Activated T-cell treated with anti-CD3 and anti-CD28 coated beads, Interleukin-2, amount 50 U/mL, for 1 hour (primary cell): Measurements from ENCODE around the gene CFAP69.
"Not testable (repeated sequence)": the region's sequence is repeated elsewhere in the genome, so short reads cannot be mapped to it uniquely, and the experiment has no call there.

Source experiments
- DNase-seq: peaks from one replicate; pipeline ENCODE4 v3.0.0-alpha.2; 2020

CFAP69 gene

DNA sequence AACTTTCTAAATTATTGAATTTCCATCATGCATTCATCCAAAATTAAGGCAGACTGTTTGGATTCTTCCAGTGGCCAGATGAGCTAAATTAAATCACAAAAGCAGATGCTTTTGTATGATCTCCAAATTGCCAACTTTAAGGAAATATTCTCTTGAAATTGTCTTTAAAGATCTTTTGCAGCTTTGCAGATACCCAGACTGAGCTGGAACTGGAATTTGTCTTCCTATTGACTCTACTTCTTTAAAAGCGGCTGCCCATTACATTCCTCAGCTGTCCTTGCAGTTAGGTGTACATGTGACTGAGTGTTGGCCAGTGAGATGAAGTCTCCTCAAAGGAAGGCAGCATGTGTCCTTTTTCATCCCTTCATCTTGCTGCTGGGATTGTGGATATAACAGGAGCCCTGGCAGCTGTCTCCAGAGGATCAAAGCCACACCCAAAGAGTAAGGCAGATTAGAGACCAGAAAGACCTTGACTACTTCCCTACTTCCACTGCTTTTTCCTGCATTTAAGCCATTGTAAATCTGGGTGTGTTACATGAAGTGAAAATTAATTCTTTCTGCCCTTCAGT, 8.2 kb upstream of the CFAP69 start:
- no peak for DNase-seq

DNA sequence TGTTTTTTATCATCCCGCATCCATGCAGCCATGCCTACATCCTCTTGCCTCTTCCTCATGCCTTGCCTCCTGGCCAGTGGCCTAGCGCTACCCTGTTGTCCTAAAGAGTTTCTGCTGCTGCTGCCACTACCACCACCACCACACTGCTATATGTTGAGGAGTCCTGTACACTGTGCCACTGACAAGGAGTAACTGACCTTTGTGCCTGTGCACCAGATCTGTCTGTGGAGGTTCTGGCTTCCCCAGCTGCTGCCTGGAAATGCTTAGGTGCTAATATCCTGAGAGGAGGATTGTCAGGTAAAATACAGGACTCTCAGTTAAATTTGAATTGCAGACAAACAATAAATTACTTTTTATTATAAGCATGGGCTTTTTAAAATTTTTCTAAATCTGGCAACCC, 7.0 kb upstream of the CFAP69 start:
- DNase-seq: no peak

DNA sequence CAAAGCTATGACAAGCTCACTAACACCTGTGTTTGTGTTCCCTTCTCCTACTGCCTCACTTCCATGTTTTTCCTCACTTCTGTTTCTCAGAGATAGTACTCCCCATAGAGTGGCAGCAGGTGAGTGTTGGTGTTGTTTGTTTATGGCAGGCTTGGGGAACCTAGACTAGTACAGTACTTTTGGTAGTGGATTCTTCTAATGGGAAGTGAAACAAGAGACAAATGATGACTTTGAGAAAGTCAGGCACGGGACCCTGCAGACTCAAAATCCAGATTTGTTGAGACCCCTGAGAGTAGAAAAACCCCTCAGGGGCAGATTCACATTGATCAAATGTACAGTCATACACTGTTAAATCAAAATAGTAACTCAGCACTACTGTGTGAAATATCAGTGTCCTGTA, 6.4 kb upstream of the CFAP69 start:
- no peak for DNase-seq

DNA sequence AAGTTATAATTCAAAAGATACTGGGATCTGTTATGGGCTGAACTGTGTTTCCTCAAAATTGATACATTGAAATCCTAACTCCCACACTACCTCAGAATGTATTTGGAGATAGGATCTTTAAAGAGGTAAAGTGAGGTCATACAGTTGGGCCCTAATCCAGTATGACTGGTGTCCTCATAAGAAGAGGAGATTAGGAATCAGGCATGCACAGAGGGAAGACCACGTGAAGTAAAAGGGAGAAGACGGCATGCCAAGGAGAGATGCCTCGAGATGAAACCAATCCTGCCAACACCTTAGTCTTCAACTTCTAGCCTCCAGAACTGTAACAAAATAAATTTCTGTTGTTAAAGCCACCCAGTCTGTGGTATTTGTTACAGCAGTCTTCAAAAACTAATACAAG, 5.9 kb upstream of the CFAP69 start:
- DNase-seq: no peak

DNA sequence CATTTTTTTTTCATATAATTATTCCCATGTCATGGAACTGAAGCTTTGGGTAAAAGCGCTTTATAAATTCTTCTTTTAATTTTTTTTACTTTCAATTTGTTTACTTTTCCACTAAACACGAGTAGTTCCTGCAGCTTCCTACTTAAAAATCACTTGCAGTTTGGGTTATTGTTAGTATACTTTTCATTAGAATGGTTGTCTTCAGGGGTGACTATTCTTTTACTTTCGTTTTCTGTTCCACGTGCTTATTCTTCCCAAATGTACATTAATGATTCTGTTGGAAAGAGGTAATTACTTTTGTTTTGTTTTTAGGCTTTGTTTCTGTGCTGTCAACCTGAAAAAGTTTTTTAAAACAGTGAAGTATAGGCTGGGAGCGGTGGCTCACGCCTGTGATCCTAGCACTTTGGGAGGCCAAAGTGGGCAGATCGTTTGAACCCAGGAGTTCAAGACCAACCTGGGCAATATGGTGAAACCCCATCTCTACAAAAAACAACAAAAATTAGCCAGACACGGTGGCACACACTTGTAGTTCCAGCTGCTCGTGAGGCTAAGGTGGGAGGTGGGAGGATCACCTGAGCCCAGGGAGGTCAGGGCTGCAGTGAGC, 5.2 kb upstream of the CFAP69 start:
- no peak for DNase-seq

DNA sequence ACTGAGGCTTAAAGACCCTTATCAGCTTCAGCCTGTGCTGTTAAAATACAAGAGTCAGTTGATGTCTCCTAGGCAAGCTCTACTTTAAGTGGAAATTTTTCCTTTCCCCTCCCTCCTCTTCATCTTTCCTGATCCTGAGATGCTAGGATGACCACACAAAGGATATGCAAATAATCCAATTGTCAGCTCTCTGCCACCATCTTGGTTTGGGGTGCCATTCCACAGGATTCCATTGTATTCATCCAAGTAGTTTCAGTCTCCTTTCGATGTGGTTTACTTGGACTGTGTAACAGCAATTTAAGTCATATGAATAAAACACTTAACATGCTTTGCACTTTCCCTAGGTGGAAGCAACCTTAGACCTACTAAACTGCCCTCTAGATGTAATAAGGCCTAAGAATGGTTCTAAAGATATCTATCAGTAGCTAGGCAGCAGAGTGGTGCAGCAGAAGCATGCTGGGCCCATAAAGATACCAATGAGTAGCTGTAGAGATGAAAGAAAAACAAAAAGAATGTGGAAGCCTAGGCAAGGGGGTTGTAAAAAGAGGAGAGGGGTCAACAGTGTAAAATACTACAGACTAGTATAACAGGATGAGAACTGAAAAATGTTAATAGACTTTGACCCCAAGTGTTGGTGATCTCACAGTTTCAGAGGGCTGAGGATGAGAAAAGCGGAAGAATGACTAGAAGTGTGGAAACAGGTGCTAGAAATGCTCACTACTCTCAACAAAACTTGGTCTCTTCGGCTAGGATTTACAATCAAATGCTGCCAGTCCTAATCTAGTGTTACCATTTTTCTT, 2.4 kb upstream of the CFAP69 start:
- DNase-seq: no peak

DNA sequence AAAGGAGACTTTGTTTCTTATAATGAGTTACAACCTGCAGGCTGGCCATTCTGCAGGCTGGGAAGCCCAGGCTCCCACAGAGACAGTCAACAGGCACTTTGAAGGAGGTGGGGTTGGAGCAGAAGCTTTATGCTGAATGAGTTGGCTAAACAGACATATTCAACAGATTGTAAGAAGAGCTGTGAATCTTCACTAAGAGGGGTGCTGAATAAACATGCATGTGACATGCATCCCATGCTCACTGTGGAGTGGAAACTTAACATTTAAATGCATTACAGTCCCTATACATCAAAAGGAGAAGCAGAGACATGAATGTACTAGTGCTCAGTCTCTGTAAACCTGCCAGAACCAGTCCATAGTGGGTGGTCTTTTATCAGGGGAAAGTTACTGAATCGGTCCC, 1.4 kb upstream of the CFAP69 start:
- no peak for DNase-seq

DNA sequence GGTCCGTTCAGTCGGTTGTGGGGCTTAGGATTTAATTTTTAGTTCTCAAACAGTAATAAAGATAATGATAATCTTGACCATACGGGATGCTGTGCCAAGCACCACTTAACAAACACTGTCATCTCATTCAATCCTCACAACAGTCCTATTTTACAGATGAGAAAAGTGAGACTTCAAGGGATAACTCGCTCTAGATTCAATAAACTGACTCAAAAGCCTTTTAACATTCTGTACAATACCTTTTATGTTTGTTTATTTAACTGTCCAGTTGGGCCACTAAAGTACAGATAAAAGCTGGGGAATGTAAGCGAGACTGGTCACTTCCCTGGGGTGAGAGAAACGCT, 437 bp upstream of the CFAP69 start:
- no peak for DNase-seq

DNA sequence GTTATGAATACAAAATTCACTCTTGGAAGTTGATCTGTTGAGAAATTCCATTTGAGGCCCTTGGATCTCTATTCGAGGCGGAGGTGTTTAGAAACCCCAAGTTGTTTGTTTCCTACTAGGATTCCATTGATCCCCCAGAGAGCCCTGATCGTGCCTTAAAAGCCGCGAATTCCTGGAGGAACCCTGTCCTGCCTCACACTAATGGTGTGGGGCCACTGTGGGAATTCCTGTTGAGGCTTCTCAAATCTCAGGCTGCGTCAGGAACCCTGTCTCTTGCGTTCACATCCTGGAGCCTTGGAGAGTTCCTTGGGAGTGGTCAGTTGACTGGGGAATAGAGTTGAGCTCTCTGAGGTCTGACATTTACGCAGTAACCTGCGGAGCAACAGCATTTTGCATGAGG, 1.2 kb downstream of the CFAP69 start:
- DNase-seq: no peak

DNA sequence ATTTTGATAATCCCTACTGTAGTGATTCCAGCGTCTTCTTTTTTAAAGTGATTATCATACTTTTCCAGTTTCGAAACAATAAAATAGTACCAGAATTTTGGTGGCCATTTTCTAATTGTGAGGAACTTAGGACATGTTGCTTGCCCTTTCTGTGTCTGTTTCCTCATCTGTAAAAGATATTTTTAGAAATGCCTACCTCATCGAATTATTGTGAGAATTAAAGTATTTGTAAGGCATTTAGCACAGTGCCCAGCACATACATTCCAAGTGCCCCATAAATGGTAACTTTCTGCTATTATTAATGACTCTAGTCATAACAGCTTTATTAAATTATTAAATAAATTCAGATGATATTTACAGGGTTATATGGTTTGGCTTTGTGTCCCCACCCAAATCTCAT, 3.7 kb downstream of the CFAP69 start:
- DNase-seq: no peak

DNA sequence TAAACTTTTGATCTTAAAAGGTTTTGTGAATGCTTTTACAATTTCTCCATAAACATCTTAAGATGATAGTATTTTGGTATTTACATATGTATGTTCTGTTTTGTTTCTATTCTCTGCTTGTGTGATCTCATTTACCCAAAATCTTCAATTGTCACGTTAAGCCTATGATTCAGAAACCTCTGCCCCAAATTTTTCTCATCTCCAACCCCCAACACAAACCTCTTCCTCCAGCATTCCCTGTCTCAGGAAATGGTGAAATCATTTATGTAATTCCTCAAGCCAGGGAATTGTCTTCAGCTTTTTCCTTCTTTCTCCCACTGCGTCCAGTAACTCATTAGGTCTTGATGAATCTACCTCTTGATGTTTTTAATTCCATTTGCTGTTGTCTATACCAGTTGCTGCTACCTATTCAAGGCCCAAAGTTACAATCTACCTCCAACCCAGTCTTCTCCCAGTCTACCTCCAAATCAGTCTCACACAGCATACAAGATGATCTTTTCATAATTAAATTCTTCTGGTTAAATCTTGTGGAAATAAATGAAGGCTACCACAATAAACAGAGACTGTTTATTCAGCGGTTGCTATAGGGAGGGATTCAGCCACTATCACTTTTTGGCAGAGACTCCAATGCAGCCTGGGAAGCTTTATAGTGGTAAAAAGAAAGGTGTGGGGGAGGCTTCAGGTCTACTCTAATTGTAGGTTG, 5.8 kb downstream of the CFAP69 start:
- no peak for DNase-seq

DNA sequence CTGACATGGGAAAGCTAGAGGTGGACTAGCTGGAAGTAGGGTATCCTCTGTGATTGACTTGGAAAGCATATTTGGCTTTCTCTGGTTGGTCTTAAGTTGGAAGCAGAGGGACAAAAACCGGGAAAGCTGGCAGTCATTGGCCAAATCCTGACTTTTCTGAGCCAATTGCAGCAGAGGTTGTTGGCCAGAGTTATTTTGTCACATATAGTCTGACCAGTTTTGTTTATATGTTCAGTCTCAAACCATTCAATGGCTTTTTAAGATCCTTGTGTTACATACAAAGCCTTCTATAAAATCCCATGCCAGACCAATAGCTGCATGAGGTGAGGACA, 6.3 kb downstream of the CFAP69 start:
- no peak for DNase-seq

DNA sequence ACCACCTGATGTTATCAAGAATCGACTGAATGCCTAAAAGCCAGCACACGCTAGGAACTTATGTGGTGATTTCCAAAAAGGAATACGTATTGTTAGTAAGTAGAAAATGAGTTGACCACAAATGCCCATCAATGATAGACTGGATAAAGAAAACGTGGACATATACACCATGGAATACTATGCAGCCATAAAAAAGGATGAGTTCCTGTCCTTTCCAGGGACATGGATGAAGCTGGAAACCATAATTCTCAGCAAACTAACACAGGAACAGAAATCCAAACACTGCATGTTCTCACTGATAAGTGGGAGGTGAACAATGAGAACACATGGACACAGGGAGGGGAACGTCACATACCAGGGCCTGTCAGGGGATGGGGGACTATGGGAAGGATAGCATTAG, 11.0 kb downstream of the CFAP69 start:
- not testable (repeated sequence) for DNase-seq

DNA sequence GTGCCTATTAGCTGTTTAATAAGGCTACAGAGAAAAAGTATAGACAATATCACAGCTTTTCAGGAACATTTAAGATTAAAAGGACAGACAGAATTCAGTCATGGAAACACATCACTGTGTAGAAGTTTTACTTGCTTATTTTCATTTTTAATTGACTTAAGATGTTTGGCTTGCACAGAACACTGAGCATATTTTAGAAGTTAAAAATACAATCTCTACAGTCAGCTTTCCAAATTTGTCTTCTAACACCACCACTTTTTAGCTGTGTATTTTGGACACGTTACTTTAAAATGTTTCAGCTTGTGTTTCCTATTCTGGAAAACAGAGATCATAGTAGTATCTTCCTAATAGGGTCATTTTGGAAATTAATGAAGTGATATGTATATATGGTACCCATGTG, 11.8 kb downstream of the CFAP69 start:
- DNase-seq: no peak

DNA sequence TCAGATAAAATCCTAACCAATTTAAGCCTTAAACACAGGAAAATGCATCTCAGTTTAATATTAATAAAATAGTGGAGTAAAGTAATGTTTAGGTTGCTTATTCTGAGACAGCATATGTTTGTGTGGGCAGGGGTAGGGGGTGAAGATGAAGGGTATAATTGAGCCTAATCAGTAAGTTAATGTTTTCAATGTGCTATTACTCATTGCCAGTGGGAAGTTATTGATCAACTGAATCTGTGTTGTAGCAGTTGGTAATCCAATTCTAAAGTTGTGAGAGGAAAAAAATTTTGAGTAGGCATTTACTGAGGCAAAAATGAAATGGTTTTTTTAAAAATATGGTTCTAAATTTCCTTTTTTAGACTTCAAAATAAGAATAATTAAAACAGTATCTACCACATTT, 16.5 kb downstream of the CFAP69 start:
- DNase-seq: no peak

DNA sequence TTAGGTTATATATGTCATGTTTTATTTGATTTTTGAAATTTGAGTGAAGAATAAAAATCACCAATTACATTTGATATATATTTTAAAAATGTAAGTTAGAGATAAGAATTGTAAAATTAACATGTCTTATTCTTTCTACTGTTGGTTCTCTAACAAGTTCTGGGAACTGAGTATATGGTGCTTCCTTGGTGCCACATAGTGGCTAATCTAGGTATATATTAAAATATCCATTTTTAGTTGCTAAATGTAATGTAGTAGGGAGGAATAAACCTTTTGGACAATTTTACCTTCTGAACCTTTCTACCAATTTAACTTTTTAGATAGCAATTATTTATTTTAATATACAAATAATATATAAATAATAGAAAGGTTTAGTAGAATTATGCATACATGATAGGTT, 17.5 kb downstream of the CFAP69 start:
- no peak for DNase-seq

DNA sequence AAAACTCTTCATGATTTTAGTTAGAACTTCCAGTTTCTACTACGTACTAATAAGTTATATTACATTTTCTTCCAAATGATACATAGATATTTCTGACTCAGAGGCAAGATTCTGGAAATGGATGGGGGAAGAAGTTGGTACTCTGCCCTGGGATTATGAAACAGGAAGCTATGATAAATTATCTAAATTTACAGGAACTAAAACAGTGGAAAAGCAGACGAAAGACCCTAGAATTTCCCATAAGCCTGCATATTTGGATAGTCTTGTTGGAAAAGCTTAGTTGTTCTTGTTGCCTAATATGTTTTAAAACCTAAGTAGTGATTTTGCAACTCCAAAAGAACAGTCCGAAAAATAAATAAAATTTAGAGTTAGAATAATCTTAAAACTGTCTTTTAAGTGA, 21.8 kb downstream of the CFAP69 start:
- DNase-seq: no peak

DNA sequence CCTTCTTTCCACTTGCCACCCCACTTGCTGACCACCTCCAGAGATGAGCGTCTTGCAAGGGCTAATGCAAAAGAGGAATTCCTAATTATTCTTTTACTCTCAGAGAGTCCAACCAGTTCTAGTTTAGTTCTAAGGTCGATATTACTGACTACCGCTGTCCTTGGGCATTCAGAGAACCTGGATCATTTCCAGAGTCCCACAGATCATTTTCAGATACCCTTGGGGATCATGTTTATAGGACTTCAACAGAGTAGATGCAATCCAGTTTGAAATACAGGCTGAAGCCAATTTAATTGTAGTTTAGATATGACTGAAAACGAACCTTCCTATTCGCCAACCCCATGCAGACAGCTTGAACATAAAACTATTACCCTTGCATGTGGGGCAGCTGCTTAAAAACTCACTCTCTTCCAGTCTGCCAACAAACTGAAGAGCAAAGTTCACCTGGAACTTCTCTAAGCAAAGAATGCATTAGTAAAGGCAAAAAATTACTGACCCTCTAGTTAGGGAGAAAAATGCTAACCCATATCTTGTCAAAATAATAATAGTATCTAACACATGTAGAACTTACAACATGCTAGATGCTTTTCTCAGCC, 22.4 kb downstream of the CFAP69 start:
- DNase-seq: no peak

DNA sequence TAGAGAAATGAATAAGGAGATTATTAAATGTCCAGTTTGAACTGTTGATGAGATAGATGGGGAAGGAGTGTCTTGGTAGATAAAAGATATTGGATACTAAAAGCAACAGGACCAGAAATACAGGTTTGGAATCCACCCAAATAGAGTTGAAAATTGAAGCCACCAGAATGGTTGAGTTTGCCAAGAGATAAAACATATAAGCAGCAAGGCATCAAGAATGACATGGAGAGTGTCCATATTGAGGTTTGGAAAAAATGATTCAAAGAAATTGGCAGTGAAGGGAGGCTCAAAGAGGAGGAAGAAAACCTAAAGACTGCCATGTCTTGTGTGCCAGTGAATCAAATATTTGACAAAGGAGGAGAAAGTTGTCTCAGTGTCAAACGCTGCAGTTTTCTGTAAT, 24.2 kb downstream of the CFAP69 start:
- DNase-seq: no peak

DNA sequence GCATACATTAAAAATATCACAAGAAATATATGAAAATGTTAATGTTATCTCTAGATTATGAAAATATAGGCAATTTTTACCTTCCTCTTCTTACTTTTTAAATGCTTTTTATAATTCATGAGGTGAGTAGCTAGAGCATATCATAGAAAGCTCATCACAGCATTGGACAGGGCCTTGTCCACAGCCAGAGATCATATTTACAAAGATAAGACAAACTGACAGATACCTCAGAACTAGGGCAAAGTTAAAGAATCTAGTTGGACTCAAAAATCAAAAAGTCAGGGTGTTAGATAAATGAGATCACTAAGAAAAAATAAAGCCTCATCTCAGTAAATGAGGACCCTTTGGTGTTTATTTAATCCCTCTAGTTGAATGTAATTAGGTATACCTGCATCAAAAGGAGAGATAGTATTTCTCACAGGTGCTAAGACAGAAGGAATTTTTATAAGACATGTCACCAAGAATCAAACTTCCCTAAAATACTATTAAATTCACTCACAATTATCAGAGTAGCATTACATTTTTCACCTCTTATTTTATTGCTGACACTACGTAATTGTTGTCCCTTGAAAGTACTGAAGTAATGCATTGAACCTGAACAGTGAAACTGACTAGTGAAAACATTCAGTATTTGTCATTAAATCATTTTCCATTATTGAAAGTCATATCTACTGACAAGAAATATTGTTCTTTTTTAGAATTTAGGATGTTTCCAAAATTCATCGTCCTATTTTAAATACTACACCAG, 25.6 kb downstream of the CFAP69 start:
- no peak for DNase-seq

DNA sequence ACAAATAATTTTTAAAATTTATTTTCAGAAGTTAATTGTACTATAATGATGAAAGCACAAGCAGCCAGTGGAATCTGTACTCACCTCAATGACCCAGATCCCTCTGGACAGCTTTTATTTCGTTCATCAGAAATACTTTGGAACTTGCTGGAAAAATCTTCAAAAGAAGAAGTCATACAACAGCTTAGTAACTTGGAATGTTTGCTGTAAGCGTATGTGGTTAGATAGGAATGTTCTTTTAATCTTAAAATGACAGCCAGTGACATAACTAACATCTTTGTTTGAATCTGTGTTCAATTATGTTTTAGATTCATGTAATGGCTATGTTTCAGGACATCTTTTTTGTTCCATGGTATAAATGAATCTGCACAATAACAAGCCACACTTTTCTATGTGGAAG, 26.8 kb downstream of the CFAP69 start:
- no peak for DNase-seq

DNA sequence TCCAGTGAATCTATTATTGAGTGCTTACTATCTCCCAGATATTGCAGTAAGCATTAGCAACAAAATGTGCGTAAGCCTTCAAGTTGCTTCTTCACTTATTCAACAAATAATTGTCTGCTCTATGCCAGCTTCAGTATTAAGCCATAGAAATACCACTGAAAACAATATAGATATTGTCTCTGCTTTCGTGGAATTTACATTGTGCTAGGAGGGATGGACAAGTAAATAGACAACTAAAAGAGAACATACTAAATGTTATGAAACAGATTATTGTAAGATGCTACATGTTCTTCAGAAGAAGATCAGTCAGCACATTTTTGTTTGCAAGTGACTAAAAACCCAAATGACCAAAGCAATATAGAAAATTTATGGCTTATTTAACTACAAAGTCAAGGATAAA, 27.3 kb downstream of the CFAP69 start:
- no peak for DNase-seq

DNA sequence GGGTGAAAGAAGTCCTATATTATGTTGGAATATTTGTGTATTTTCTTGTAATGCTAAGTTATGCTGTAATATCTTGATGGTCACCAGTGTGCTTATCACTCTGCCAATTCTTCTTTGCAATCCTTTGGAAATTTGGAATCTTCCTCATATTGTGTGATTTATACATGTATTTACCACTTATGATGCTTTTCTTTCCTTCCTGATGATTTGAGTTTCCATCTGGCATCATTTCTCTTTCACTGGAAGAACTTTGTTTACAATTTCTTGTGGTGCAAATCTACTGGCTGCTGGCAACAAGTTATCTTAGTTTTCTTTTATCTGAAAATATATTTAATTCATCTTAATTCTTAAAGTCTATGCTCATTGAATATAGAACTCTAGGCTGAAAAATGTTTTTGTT, 29.2 kb downstream of the CFAP69 start:
- DNase-seq: no peak
